Limb (tissue), 2 donors: Measurements from ENCODE around the gene XPO5.
"Not testable (repeated sequence)": the region's sequence is repeated elsewhere in the genome, so short reads cannot be mapped to it uniquely, and the experiment has no call there.

Source experiments
- DNase-seq, 2 donors: peaks; one replicate each; pipeline ENCODE4 v3.0.0-alpha.2; 2016; ENCODE audit errors: extremely low spot score in 2 of 2

Gene XPO5

GRCh38 chr6:43575772-43576551, at the start of gene XPO5, which contains the start of gene POLH:
TSS of gene XPO5 (minus strand) at chr6:43576038. CDS start at chr6:43575864, 174 bp downstream.
TSS of gene POLH (plus strand) at chr6:43576185. CDS start at chr6:43582320, 6,135 bp downstream.
- DNase-seq = peak; percentile 94

DNA sequence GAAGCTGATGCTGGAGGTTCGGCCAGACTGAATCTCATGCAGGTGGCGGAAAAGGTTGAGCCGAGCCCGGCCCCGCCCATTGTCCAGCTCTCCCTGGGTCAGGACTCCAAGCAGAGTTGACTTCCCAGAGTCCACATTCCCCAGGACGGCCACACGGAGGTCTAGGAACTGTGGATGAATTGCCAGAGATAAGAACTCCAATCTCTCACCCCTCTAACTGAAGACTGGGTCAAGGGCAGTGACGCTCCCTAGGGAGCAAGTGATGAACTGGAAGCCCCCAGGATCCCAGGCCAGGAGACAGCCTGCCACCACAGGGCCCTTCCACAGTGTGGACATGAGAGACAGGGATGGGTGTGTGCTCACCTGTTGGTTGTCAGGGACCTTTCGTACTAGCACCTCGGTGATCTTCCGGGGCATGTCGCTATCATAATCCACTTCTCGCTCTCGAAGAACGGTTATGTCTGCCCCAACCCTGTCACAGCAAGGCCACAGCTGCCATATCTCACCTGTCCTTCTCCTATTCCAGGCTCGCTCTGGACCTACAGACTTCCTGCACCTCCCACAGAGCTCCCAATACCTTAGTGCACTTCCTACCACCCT, 49.7 kb upstream of the XPO5 start:
- no peak for DNase-seq

DNA sequence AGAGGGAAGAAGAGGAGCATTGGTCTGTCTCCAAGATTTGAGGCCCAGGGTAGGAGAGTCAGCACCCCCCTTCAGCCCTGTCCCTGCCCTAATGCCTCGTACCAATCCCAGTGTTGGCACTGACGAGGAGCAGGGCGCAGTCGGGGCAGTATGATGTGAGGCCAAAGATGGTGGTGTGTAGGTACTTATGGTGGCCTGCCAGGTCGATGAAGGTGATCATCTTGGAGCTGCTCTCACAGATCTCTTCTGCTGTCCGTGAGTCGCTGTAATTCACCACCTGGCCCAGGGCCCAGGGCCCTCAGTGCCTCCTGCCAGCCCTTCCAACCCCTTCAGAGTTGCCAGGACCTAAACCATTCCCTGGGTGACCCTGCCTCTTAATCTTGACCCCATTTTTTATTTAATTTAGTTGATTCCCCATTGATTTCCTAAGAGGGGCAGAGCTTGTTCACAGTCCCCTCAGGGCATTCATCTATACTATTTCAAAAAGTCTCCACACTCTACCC, 49.0 kb upstream of the XPO5 start:
- no peak for DNase-seq

GRCh38 chr6:43623880-43624785, 48.3 kb upstream of the XPO5 start:
- no peak for DNase-seq

DNA sequence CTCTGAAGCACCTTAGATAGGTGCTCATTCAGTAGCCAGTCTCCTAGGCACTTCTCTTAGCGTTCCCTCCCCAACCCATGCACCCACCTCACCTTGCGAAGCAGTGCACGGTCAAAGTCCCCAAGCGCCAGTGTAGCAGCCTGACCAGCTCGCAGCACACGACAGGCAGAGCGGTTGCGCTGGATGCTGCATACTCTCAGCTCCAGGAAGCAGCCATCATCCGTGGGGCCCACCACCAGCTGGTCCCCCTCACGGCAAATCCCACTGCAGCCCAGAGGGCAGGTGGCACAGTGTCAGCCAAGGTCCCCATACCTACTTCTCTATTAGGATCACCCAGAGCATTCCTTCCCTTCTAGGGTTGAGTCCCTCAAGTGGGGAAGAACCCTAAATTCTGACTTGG, 46.7 kb upstream of the XPO5 start:
- DNase-seq = no peak

DNA sequence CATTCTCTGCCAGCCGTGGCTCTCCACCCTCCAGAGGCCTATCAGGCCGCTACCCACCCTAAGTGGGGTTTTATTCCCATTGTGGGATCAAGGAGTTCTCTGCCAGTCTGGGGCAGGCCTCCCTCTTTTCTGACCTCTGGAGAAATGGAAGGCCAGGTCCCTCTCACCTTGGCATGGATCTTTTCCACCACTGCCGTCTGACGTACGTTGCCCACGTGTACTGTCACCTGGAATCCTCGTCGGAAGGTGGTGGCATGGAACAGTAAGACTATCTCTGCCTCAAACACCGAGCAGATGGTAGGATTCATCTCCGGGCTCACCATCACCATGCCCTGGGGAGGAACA, 46.0 kb upstream of the XPO5 start:
- no peak for DNase-seq

DNA sequence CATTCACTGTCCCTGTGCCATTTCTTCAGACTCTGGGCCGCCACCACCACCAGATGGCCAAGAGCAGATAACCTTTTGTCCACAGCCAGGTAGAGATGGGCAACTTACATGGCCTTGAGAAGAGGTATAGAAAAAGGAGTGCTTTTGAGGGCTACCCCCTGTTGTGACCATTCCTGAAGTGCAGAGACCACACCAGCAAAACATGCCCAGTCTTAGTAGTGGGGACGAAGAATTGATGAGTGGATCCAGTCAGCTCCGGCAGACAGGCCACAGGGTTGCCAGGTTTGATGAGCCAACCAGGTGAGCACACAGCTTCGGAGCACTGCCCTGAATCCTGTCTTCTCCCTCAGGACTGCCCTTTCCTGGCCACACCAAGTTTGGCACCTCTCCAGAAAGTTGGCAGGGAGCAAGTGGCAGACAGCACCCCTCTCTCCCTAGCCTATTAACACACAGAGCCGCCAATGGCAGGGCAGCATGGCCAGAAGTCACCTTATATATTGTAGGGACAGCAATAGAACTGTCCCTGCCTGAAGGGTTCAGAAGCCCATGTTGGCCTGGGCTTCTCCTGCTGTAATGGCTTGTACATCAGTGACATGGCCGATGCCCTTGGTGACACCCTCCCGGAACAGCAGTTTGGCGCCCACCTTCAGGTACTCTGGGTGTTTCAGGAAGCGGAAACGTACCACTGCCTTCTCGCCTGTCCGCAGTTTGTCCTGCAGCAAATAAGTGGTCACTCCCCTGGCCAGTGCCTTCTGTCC, 45.4 kb upstream of the XPO5 start:
- DNase-seq = no peak

- no peak for DNase-seq
These were observed 41.1 kb upstream of the XPO5 start for GRCh38 chr6:43616725-43617472.

GRCh38 chr6:43614396-43614730, 38.5 kb upstream of the XPO5 start:
- DNase-seq = no peak

GRCh38 chr6:43613721-43614395, 38.0 kb upstream of the XPO5 start:
- DNase-seq = no peak

- no peak for DNase-seq
These were observed 34.6 kb upstream of the XPO5 start for GRCh38 chr6:43610431-43610830.

GRCh38 chr6:43609402-43609801, 33.6 kb upstream of the XPO5 start:
- no peak for DNase-seq

GRCh38 chr6:43608807-43609206, 33.0 kb upstream of the XPO5 start:
- DNase-seq = no peak

DNA sequence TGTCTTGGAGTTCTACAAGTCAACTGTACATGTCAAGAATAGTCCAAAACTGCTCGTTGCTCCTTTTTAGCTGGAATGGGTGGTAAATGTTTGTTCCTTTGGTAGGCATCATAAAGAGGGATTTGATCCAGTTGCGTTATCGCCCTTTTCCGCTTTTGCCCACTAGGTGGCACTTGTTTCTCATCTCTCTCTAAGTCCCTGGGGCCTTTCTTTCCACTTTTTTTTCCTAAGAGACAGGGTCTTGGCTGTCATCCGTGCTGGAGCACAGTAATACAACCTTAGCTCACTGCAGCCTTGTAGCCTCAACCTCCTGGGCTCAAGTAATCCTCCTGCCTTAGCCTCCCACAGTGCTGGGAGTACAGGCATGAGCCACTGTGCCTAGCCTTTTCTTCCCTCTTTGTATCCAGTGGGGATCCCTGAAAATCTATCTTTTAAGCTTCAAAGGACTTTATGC, 32.5 kb upstream of the XPO5 start:
- DNase-seq = peak; percentile 72 to 75

DNA sequence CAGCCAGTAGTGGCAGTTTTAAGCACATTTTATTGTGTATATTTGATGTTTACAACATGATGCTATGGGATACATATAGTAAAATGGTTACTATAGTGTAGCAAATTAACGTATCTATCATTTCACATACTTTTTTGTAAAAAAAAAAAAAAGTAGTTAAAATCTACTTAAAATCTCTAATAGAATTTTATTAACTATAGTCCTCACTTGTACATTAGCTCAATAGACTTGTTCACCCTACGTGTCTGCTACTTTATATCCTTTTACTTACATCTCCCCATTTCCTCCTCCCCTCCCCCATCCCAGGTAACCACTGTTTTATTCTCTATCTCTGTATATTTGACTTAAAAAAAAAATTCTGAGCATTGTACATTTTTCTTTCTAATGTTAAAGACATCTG, 30.2 kb upstream of the XPO5 start:
- no peak for DNase-seq

DNA sequence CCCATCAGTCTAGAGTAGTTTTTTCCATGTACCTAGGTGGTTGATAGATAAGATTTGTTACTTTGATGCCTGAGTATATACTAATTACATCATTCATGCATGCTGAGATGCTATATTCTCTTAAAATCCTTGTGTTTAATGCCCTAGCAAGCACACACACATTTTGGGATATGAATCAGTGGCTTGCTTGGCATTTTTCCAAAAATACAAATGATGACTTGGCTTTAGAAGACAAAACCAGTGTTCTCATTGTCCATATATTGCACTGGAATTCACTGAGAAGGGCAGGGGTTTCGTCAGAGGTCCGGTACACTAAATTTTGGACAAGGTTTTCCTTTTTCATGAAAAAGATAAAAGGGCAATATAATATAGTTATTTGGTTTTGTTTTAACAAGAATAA, 28.3 kb upstream of the XPO5 start:
- DNase-seq = no peak

- no peak for DNase-seq
These were observed 24.8 kb upstream of the XPO5 start for GRCh38 chr6:43600595-43600994.

- no peak for DNase-seq
These were observed 18.1 kb upstream of the XPO5 start for GRCh38 chr6:43593938-43594337.

- not testable (repeated sequence) for DNase-seq
These were observed 13.7 kb upstream of the XPO5 start for GRCh38 chr6:43589564-43589963.

- DNase-seq = no peak
These were observed 12.4 kb upstream of the XPO5 start for GRCh38 chr6:43588194-43588593.
